Smooth muscle cell (in vitro differentiated cells): ENCODE results near the gene MRPL28. TPM values are rescaled to one million over a fixed set of nuclear protein-coding genes. Genes with fewer than 3 reads are reported as not detected.

ENCODE experiments used
- DNase-seq: peaks from one replicate; lab custom pipeline; 2025; ENCODE audit not compliant: unreplicated experiment; lab: John Stamatoyannopoulos, UW
- H2AFZ ChIP-seq: fragments of 200-600 bp; sonication (generic); 2 replicates; pipeline ENCODE4 v1.6.0; 2016; ENCODE audit warnings: antibody characterized with exemption, low read depth, mild to moderate bottlenecking
- H3F3A ChIP-seq: fragments of 200-600 bp; sonication (generic); 2 replicates; pipeline ENCODE4 v1.6.0; 2017; ENCODE audit warnings: antibody characterized with exemption, low read depth
- H3K27ac ChIP-seq: fragments of 200-600 bp; sonication (generic); 2 replicates; pipeline ENCODE4 v1.5.1; 2016; ENCODE audit warnings: low read depth, mild to moderate bottlenecking
- H3K27me3 ChIP-seq: fragments of 200-600 bp; sonication (generic); 2 replicates; pipeline ENCODE4 v1.6.1; 2016; ENCODE audit warnings: low read depth, mild to moderate bottlenecking
- H3K36me3 ChIP-seq: fragments of 200-600 bp; sonication (generic); 2 replicates; pipeline ENCODE4 v1.5.1; 2016; ENCODE audit warnings: low read depth
- H3K4me1 ChIP-seq: fragments of 200-600 bp; sonication (generic); 2 replicates; pipeline ENCODE4 v1.5.1; 2016; ENCODE audit warnings: low read depth
- H3K4me2 ChIP-seq: fragments of 200-600 bp; sonication (generic); 2 replicates; pipeline ENCODE4 v1.6.0; 2016; ENCODE audit warnings: mild to moderate bottlenecking
- H3K4me3 ChIP-seq: fragments of 200-600 bp; sonication (generic); 2 replicates; pipeline ENCODE4 v1.5.1; 2016; ENCODE audit warnings: mild to moderate bottlenecking
- H3K79me2 ChIP-seq: fragments of 200-600 bp; sonication (generic); 2 replicates; pipeline ENCODE4 v1.6.0; 2016; ENCODE audit warnings: low read depth, mild to moderate bottlenecking
- H3K9ac ChIP-seq: fragments of 200-600 bp; sonication (generic); 2 replicates; pipeline ENCODE4 v1.6.0; 2016; ENCODE audit warnings: low read depth
- H3K9me3 ChIP-seq: fragments of 200-600 bp; sonication (generic); replicated peaks from 2 replicates; pipeline ENCODE4 v1.5.1; 2016; ENCODE audit warnings: low read depth
- H4K20me1 ChIP-seq: fragments of 200-600 bp; sonication (generic); 2 replicates; pipeline ENCODE4 v1.6.0; 2016; ENCODE audit warnings: low read depth
- CTCF ChIP-seq: fragments of 200-600 bp; sonication (generic); IDR thresholded peaks from 2 replicates; pipeline ENCODE4 v1.5.1; 2017; ENCODE audit warnings: borderline replicate concordance, mild to moderate bottlenecking, antibody characterized with exemption; ENCODE audit not compliant: insufficient read depth, poor library complexity, severe bottlenecking
- WGBS: methylation state at CpG from one replicate; pipeline ENCODE4 v1.1.7; 2016; ENCODE audit warnings: low lambda C conversion rate; 5-methylcytosine and 5-hydroxymethylcytosine counted together
- polyA plus RNA-seq: library from polyadenylated mRNA; unstranded; fragments of >200 nt; fragmentation: Nextera tagmentation; extraction: Ambion mirVana; gene quantifications from 2 replicates; pipeline ENCODE4 v1.2.1, GENCODE V29; 2016
- total RNA-seq: library from RNA; depleted of rRNA; stranded (reverse); fragments of >200 nt; gene quantifications from 2 replicates; pipeline ENCODE4 v1.2.3, GENCODE V29; 2014

Gene MRPL28
- total and polyA plus RNA-seq, 2 experiments from 2014 or later = 84.6 to 155 TPM

- Histone ChIP-seq H3K79me2 (peaks cover 2% of the 10 kb centered on the region), H3K27me3 (no peaks in the 10 kb centered on the region), H3K4me2 (no peak overlapping the region), H3K27ac (no peak overlapping the region), H3F3A (no peaks in the 10 kb centered on the region), H2AFZ (no peak overlapping the region), H3K9me3 (no peaks in the 10 kb centered on the region), H4K20me1 (no peaks in the 10 kb centered on the region), H3K4me1 (peaks cover 8% of the 10 kb centered on the region), H3K9ac (no peak overlapping the region), H3K4me3 (no peak overlapping the region), H3K36me3 (no peaks in the 10 kb centered on the region)
- no peak for TF ChIP-seq CTCF
- 97% methylated on average over 15 of the region's 18 CpGs for WGBS
- DNase-seq = no peak
These were observed 2.9 kb downstream of the MRPL28 start for GRCh38 chr16:367333-367903.

GRCh38 chr16:366476-366875 is 3.9 kb downstream of the MRPL28 start:
- WGBS = 96% methylated on average over 10 of the region's 10 CpGs
- Histone ChIP-seq H3K9ac (no peak overlapping the region), H3K27ac (no peak overlapping the region), H4K20me1 (no peaks in the 10 kb centered on the region), H3K27me3 (no peaks in the 10 kb centered on the region), H3K9me3 (no peaks in the 10 kb centered on the region), H3K4me1 (peaks cover 8% of the 10 kb centered on the region), H3K36me3 (no peaks in the 10 kb centered on the region), H2AFZ (no peak overlapping the region), H3K4me3 (no peak overlapping the region), H3K4me2 (no peak overlapping the region), H3K79me2 (peaks cover 2% of the 10 kb centered on the region), H3F3A (no peaks in the 10 kb centered on the region)
- no peak for DNase-seq
- no peak for TF ChIP-seq CTCF

GRCh38 chr16:364595-365491 is 5.5 kb downstream of the MRPL28 start:
- Histone ChIP-seq H3K27ac (no peak overlapping the region), H3K4me1 (peaks cover 2% of the 10 kb centered on the region), H2AFZ (no peak overlapping the region), H3F3A (no peaks in the 10 kb centered on the region), H3K79me2 (no peaks in the 10 kb centered on the region), H3K4me3 (no peak overlapping the region), H4K20me1 (no peaks in the 10 kb centered on the region), H3K27me3 (no peaks in the 10 kb centered on the region), H3K4me2 (no peak overlapping the region), H3K9me3 (no peaks in the 10 kb centered on the region), H3K9ac (no peak overlapping the region), H3K36me3 (no peaks in the 10 kb centered on the region)
- whole genome bisulfite sequencing = 84% methylated on average over 19 of the region's 19 CpGs
- TF ChIP-seq CTCF = no peak
- no peak for DNase-seq
